Neural cell (in vitro differentiated cells): ENCODE data around the gene ZBTB46. TPM values are rescaled to one million over a fixed set of nuclear protein-coding genes. Genes with fewer than 3 reads are reported as not detected.
A peak's percentile ranks its signal among the peaks of the same experiment; 100 is the strongest.

Experiments
- H2AFZ ChIP-seq: fragments of 200-600, 300-800 bp; sonication (generic), shearing (Covaris generic); 2 replicates; pipeline ENCODE4 v1.6.0; 2014; ENCODE audit warnings: low read depth, mild to moderate bottlenecking, antibody characterized with exemption, low read length, moderate library complexity
- H3F3A ChIP-seq: fragments of 200-600 bp; shearing (Covaris generic); 2 replicates; pipeline ENCODE4 v1.6.1; 2016; ENCODE audit warnings: mild to moderate bottlenecking, moderate library complexity, mixed read lengths, antibody characterized with exemption, low read length; ENCODE audit not compliant: insufficient read depth, poor library complexity, severe bottlenecking
- H3K27ac ChIP-seq: fragments of 200-600, 300-800 bp; sonication (generic), shearing (Covaris generic); 2 replicates; pipeline ENCODE4 v1.5.1; 2014; ENCODE audit warnings: mild to moderate bottlenecking, low read length, moderate library complexity
- H3K27me3 ChIP-seq: fragments of 300-800, 200-600 bp; sonication (generic), shearing (Covaris generic); 2 replicates; pipeline ENCODE4 v1.6.0; 2014; ENCODE audit warnings: mild to moderate bottlenecking, low read depth, low read length, moderate library complexity; ENCODE audit not compliant: insufficient read depth
- H3K36me3 ChIP-seq: fragments of 300-800, 200-600 bp; sonication (generic), shearing (Covaris generic); 2 replicates; pipeline ENCODE4 v1.5.1; 2014; ENCODE audit warnings: mild to moderate bottlenecking, antibody characterized with exemption, low read length, moderate library complexity; ENCODE audit not compliant: insufficient read depth
- H3K4me2 ChIP-seq: fragments of 300-800, 200-600 bp; sonication (generic), shearing (Covaris generic); 2 replicates; pipeline ENCODE4 v1.6.0; 2014; ENCODE audit warnings: mild to moderate bottlenecking, low read length
- H3K4me3 ChIP-seq: fragments of 300-800, 200-600 bp; sonication (generic), shearing (Covaris generic); 2 replicates; pipeline ENCODE4 v1.5.1; 2014; ENCODE audit warnings: mild to moderate bottlenecking, low read length, moderate library complexity
- H3K79me2 ChIP-seq: fragments of 200-600 bp; shearing (Covaris generic); replicated peaks from 2 replicates; pipeline ENCODE4 v1.6.0; 2014; ENCODE audit warnings: mild to moderate bottlenecking, low read length, moderate library complexity; ENCODE audit not compliant: insufficient read depth
- H3K9ac ChIP-seq: fragments of 300-800, 200-600 bp; sonication (generic), shearing (Covaris generic); 2 replicates; pipeline ENCODE4 v1.6.1; 2016; ENCODE audit warnings: mild to moderate bottlenecking, low read length, mixed read lengths
- H3K9me2 ChIP-seq: fragments of 200-600 bp; shearing (Covaris generic); 2 replicates; pipeline ENCODE4 v1.6.1; 2016; ENCODE audit warnings: mild to moderate bottlenecking, low read length, mixed read lengths; ENCODE audit not compliant: insufficient read depth
- H3K9me3 ChIP-seq: fragments of 200-600, 300-800 bp; sonication (generic), shearing (Covaris generic); 2 replicates; pipeline ENCODE4 v1.6.1; 2016; ENCODE audit warnings: mild to moderate bottlenecking, mixed run types, low read length, moderate library complexity, mixed read lengths
- H4K20me1 ChIP-seq: fragments of 200-600 bp; shearing (Covaris generic); 2 replicates; pipeline ENCODE4 v1.6.1; 2016; ENCODE audit warnings: mild to moderate bottlenecking, mixed run types; ENCODE audit not compliant: insufficient read depth
- CTCF ChIP-seq: fragments of 450-650 bp; IDR thresholded peaks from 2 replicates; pipeline ENCODE4 v1.5.1; 2014; ENCODE audit warnings: antibody characterized with exemption, mild to moderate bottlenecking, moderate library complexity; ENCODE audit not compliant: poor library complexity, severe bottlenecking
- EP300 ChIP-seq: fragments of 450-650 bp; conservative IDR thresholded peaks from 2 replicates; pipeline ENCODE4 v1.6.1; 2014; ENCODE audit warnings: antibody characterized with exemption, mild to moderate bottlenecking, moderate library complexity; ENCODE audit not compliant: poor library complexity, severe bottlenecking
- EZH2 ChIP-seq: fragments of 200-600, 300-800 bp; shearing (Covaris generic), sonication (generic); IDR thresholded peaks from 2 replicates; pipeline ENCODE4 v1.6.1; 2014; ENCODE audit warnings: antibody characterized with exemption, low read length, borderline replicate concordance, mild to moderate bottlenecking; ENCODE audit not compliant: insufficient read depth, poor library complexity, severe bottlenecking
- MXI1 ChIP-seq: fragments of 450-650 bp; conservative IDR thresholded peaks from 2 replicates; pipeline ENCODE4 v1.6.1; 2014; ENCODE audit warnings: antibody characterized with exemption, mild to moderate bottlenecking; ENCODE audit not compliant: poor library complexity, severe bottlenecking
- POLR2AphosphoS5 ChIP-seq: IDR thresholded peaks from 2 replicates; pipeline ENCODE4 v1.6.1; 2012
- RAD21 ChIP-seq: fragments of 450-650 bp; conservative IDR thresholded peaks from 2 replicates; pipeline ENCODE4 v1.6.1; 2014; ENCODE audit warnings: antibody characterized with exemption, mild to moderate bottlenecking, moderate library complexity
- REST ChIP-seq: IDR thresholded peaks from 2 replicates; pipeline ENCODE4 v1.6.1; 2012; ENCODE audit warnings: borderline replicate concordance
- SMC3 ChIP-seq: fragments of 450-650 bp; conservative IDR thresholded peaks from 2 replicates; pipeline ENCODE4 v1.6.1; 2014; ENCODE audit warnings: antibody characterized with exemption, mild to moderate bottlenecking, moderate library complexity; ENCODE audit not compliant: poor library complexity
- TAF1 ChIP-seq: IDR thresholded peaks from 2 replicates; pipeline ENCODE4 v1.6.1; 2012; ENCODE audit warnings: low read depth
- polyA plus RNA-seq: library from polyadenylated mRNA; depleted of rRNA; stranded (reverse); fragments of >200 nt; gene quantifications from 2 replicates; pipeline ENCODE4 v1.2.3, GENCODE V29; 2014

Gene ZBTB46
- polyA plus RNA-seq, 1 donor from 2014 or later = 15.0 TPM

GRCh38 chr20:63775096-63775978 is 55.7 kb downstream of the ZBTB46 start:
- no peaks in the 10 kb centered on the region for H3K9me3 ChIP-seq
- H3K9ac ChIP-seq = peak overlapping the region; percentile 63
- H3K4me3 ChIP-seq = peak overlapping the region; percentile 57
- TF ChIP-seq MXI1 = peak; percentile 32
- TF ChIP-seq TAF1 = no peak
- TF ChIP-seq POLR2AphosphoS5 = peak; percentile 31
- peak; percentile 91 for TF ChIP-seq CTCF
- no peak for TF ChIP-seq EP300
- peak; percentile 82 for TF ChIP-seq RAD21
- TF ChIP-seq SMC3 = peak; percentile 82
- peak overlapping the region; percentile 59 for H3K27ac ChIP-seq
- H3K9me2 ChIP-seq = no peaks in the 10 kb centered on the region
- no peaks in the 10 kb centered on the region for H3K27me3 ChIP-seq
- H4K20me1 ChIP-seq = no peaks in the 10 kb centered on the region
- H3K79me2 ChIP-seq = peaks cover 20% of the 10 kb centered on the region
- no peaks in the 10 kb centered on the region for H3F3A ChIP-seq
- H3K4me2 ChIP-seq = peak overlapping the region; percentile 68
- H3K36me3 ChIP-seq = no peaks in the 10 kb centered on the region
- H2AFZ ChIP-seq = no peak overlapping the region

GRCh38 chr20:63774306-63774705 is 56.8 kb downstream of the ZBTB46 start:
- Histone ChIP-seq H3K27ac (no peak overlapping the region), H3K9me2 (no peaks in the 10 kb centered on the region), H3K4me3 (no peak overlapping the region)

More at GRCh38 chr20:63774306-63774705, 56.8 kb downstream of the ZBTB46 start:
- no peaks in the 10 kb centered on the region for H3K9me3 ChIP-seq
- H2AFZ ChIP-seq = no peak overlapping the region
- H4K20me1 ChIP-seq = no peaks in the 10 kb centered on the region
- H3K27me3 ChIP-seq = no peaks in the 10 kb centered on the region
- no peak overlapping the region for H3K9ac ChIP-seq
- H3F3A ChIP-seq = no peaks in the 10 kb centered on the region
- no peak for TF ChIP-seq EZH2
- no peak for TF ChIP-seq POLR2AphosphoS5
- no peak for TF ChIP-seq TAF1
- no peak for TF ChIP-seq SMC3
- no peak for TF ChIP-seq RAD21
- no peak for TF ChIP-seq REST
- TF ChIP-seq EP300 = no peak
- no peak for TF ChIP-seq CTCF
- no peak for TF ChIP-seq MXI1
- H3K4me2 ChIP-seq = no peak overlapping the region
- H3K79me2 ChIP-seq = peaks cover 20% of the 10 kb centered on the region
- no peaks in the 10 kb centered on the region for H3K36me3 ChIP-seq
